Ureter (tissue), 1 donor: ENCODE measurements around the gene UNC119B. TPM values are rescaled to one million over a fixed set of nuclear protein-coding genes. Genes with fewer than 3 reads are reported as not detected.

Source experiments
- DNase-seq: peaks from one replicate; pipeline ENCODE4 v3.0.0-alpha.2; 2020; ENCODE audit warnings: low spot score
- total RNA-seq: library from RNA; stranded (reverse); gene quantifications from one replicate; pipeline ENCODE4 v1.2.4, GENCODE V29; 2023
- donor health status: DM: yes; HTN: yes; CAD: no.

The UNC119B gene
- total RNA-seq, 1 donor from 2014 or later = 28.4 TPM

GRCh38 chr12:120766566-120766965, 56.3 kb downstream of the UNC119B start:
- no peak for DNase-seq

- no peak for DNase-seq
These were observed 57.1 kb downstream of the UNC119B start for GRCh38 chr12:120767071-120768024.

GRCh38 chr12:120771097-120771496, 60.8 kb downstream of the UNC119B start:
- DNase-seq = no peak

Other genes with a start within 250 kb of the UNC119B start
- gene SRSF9, start 240.7 kb upstream of the UNC119B start, total RNA-seq = 155 TPM
- 313 TPM for gene DYNLL1, start 214.3 kb upstream of the UNC119B start, total RNA-seq
- 28.8 TPM for gene COQ5, start 181.3 kb upstream of the UNC119B start, total RNA-seq
- gene RNF10, start 176.1 kb upstream of the UNC119B start, total RNA-seq = 236 TPM
- 54.6 TPM for gene POP5, start 129.1 kb upstream of the UNC119B start, total RNA-seq
- gene CABP1, start 69.8 kb upstream of the UNC119B start, total RNA-seq = 5.9 TPM
- 150 TPM for gene MLEC, start 23.3 kb upstream of the UNC119B start, total RNA-seq
- gene ACADS, start 15.4 kb downstream of the UNC119B start, total RNA-seq = 14.2 TPM
- 87.3 TPM for gene SPPL3, start 193.9 kb downstream of the UNC119B start, total RNA-seq